Activated CD4-positive, alpha-beta T cell treated with anti-CD3 and anti-CD28 coated beads, Interleukin-2, Interleukin-6, amounts not matched to agents 100 ng/mL and 50 ng/mL, durations not matched to agents 16 hours and 8 hours (primary cell): Measurements from ENCODE around the gene CIBAR2.

ENCODE experiments used
- DNase-seq: peaks from one replicate; pipeline ENCODE4 v3.0.0-alpha.2; 2020

The CIBAR2 gene

DNA sequence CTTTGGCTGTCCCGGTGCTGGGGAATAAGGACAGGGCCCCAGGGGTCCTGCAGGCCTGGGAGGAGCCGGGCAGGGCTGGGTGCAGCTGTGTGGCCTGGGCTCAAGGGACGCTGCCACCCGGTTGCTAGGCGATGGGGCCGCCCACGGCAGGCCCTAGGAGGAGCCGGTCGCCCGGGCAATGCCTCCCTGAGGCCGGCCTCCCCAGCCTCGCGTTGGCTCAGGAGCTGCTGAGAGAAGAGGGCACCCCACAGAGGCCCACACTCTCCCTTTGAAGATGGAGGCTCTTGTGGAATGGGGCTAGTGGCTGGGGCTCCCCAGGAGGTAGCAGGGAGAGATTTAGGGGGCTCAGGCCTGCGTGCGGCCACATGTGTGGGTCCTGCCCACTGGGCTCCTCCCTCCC is at the start of gene CIBAR2:
TSS of gene CIBAR2 (minus strand) at position 109 of the 400 bp plus-strand sequence. CDS start 120 bp downstream, outside the sequence.
- DNase-seq: no peak

DNA sequence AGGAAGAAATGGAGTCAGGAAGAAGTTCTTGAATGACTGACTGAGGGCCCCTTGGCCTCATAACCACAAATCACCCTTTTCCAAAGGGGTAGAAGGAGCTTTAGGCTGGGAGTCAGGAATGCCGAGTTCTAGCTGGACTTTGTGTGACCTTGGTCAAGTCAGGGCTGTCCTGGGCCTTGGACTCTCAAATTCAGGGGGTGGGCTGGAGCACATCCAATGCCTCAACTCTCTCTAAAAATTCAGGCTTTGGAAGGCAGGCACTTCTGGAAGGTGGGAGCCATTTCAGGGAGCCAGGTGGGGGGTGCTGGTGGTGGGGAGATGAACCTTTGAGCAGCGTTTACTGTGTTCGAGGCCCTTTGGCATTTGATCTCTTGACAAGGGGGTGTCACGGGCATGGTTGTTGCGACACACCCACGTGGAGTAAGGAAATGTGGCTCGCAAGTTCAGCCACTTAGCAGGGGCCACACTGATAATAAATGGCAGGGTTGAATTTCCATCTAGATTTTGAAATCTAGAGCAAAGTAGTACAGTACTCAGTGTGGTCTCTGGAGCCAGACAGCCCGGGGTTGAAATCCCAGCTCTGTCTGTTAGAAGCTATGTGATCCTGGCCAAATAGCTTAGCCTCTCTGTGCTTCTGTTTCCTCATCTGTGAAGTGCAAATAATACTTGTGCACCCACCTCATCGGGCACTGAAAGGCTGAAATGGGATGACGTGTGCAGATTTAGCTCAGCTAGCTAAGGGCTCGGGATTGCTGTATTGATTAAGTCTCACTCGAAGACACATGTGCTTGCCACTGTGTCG is 47.1 kb upstream of the CIBAR2 start:
- no peak for DNase-seq

DNA sequence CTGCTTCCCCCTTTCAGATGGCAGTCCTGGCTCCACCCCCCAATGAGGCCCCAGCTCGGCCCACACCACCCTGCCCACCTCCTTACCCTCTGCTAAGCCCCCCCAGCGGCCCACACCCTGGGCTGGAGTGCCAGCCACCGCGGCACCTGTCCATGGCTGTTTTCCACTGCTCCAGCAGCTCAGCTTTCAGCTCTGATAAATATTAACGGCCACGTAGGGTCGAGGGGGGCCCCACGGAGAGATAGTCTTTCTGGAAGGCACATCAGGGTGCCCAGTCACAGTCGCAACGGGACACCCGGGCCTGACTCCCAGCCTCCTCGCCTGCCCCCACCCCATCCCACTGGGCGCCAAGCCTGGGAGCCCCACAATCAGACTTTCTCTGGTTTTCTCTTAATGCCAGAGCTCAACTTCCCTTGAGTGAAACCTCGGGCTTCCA is 46.5 kb upstream of the CIBAR2 start:
- no peak for DNase-seq

DNA sequence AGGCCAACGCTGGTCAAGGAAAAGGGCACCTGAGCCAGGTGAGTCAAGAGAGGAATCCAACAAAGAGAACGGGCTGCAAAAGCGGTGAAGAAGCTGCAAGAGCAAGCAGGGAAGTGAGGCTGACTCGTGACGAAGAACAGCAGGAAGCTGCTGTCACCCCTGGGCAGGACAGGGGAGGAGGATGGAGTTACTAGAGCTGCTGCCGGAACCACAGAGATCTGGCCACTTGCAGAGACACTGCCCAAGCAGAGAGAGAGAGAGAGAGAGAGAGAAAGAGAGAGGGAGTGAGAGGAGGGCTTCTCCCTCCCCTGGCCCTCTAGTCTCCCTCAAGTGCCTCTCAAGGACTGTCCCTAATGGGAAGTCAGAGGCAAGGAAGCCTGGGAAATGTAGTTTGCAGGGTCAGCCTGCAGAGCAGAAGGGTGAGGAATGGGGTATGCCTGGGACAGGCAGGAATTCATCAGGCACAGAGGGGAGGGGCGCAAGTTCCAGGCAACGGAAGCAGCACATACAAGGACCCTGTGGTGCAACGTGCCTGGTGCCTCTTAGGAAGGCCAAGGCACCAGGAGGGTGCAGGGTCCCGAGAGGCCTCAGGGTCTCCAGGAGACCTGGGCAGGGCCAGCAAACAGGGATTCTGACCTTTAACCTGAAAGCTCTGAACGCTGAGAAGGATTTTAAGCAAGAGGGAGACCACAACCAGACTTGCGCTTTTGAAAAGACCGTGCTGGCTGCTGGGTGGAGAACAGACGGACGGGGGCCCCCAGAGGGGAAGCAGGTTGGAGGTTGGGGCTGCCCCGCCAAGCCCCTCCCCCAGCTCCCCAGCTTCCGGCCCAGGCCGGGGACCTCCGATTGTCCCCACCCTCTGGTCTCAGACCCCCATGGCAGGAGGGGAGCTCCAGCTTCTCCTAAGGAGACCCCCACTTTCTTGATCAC is 45.8 kb upstream of the CIBAR2 start:
- DNase-seq: peak; percentile 7

DNA sequence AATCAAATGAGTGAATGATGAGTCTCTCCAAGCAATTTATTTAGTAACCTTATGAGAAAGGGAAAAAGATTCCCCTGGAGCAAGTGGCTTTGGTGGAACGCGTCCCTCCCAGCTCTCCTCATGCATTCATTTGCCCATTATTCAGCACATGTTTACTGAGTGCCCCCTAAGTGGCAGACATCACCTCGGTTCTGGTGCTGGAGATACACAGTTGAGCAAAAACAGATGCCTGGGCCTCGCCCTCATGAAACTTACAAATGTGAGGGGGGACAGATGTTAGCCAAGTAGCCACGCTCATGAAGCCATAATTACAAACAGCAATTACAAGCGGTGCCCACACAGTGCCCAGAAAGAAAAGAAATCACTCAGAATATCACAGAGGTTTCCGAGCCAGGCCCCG is 45.1 kb upstream of the CIBAR2 start:
- DNase-seq: no peak

DNA sequence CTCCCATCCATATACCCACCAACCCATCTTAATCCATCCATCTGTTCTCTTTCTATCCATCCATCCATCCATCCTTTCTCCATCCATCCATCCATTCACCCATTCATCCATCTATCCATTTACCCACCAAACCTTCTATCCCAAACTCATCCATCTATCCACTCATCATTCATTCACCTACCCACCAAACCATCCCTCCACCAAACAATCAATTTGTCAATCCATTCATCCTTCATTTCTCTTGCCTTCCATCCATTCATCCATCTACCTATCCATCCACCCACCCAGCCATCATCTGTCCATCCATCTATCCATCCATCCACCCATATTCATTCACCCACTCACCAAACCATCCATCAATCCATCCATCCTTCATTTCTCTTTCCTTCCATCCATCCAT is 44.6 kb upstream of the CIBAR2 start:
- DNase-seq: no peak

DNA sequence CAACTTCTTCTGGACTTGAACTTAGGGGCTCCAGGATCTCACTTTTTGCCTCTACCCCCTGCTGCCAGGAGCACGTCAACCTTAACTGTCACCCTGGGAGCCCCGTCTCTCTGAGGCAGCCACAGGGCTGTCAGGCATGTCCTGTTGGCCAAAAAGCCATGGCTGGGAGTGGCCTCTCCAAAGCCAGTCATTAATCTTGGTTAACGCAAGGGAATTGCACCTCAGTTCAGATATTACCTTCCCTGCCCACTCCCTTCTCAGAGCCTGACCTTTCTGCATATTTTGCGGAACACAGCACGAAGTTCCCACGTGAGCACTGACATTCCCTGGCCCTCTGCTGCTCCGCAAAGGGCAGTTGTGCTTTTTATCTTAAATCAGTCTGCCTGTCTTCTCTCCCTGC is 44.2 kb upstream of the CIBAR2 start:
- DNase-seq: no peak

DNA sequence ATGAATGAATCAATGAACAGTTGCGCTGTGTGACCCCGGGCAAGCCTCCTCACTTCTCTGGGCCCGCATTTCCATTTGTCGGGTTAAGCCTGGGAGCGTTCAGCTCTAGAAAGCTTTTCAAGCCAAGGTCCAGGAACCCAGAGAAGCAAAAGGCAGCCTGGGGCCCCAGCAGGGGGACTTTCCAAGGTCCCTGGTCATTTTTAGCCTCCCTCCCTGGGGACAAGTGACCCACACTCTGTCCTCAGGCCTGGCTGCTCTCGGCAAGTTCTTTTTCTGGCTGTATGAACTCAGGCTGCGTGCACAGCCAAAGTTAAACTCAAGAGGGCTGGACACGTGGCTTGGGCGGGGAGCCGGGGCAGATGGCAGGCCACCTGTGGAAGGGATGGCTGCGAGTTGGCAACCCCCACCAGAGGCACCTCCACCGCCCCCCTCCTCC is 41.4 kb upstream of the CIBAR2 start:
- no peak for DNase-seq

DNA sequence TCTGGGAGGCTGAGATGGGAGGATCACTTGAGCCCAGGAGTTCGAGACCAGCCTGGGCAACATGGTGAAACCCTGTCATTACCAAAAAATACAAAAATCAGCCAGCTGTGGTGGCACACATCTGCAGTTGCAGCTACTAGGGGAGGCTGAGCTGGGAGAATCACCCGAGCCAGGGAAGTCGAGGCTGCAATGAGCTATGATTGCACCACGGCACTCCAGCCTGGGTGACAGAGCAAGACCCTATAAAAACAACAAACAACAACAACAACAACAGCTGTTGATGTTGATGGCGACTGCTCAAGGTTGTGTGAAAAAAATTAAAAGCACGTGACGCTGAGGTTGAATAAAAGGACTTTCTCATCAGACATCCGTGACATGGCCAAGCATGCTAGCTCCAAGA is 40.8 kb upstream of the CIBAR2 start:
- DNase-seq: no peak

DNA sequence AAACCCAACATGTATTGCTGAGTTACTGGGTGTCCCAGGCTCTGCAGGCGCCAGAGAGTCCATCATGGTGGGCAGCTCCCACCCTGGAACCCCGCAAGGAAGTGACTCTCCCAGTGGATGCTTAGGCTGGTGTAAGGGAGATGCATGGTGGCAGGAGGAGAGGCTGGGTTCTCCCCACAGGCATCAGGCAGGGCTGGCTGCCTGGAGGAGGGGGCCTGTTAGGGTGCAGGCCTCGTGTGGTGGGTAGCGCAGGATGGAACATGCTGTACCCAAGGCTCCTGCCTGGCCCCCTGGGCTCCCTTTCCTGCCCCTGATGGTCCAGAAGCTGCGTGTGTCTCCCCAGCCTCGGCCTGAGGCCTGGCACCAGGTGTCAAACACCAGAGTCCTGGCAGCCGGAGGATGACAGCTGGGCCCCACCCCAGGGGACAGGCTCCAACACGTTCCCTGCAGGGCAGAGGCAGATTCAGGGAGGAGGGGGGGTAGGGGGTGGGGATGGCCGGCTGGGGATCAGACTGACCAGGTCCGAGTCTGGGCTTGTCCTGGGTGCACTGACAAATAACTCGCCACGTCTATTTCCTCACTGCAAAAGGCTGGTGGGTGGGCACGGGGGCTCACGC is 40.2 kb upstream of the CIBAR2 start:
- no peak for DNase-seq

DNA sequence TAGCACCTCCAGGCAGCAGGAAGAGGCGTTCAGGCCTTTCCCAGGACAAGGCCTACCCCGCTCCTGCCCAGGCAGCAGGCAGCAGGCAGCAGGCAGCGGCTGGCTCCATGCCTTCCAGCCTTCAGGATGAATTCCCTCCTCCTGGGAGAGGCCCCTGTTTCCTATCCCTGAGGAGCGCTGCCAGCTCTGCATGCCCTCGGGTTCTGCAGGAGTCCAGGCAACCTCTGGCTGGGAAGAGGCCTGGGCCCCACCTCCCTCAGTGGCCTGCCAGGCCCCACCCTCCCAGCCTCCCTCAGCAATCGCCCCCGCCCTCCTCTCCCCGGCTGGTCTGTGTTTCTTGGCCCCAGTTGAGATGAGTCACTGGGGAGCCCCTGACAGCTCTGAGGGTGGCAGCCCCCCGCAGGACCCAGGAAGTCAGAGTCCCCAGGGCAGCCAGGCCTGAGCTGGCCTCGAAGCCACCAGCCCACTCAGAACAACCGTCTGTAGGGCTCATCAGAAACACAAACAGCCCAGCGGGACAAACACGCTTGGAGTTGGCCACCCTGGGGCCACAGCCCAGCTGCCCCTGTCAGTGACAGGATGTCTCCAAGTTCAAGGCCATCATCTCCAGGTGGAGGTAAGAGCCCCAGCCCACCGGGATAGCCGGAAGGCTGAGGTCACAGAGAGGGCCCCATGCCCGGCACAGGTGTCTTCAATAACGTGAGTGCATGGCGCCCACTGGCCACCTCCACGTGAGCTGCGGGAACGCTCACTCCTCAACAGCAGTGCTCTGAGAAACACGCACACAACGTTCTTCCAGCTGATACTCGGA is 39.5 kb upstream of the CIBAR2 start:
- no peak for DNase-seq

DNA sequence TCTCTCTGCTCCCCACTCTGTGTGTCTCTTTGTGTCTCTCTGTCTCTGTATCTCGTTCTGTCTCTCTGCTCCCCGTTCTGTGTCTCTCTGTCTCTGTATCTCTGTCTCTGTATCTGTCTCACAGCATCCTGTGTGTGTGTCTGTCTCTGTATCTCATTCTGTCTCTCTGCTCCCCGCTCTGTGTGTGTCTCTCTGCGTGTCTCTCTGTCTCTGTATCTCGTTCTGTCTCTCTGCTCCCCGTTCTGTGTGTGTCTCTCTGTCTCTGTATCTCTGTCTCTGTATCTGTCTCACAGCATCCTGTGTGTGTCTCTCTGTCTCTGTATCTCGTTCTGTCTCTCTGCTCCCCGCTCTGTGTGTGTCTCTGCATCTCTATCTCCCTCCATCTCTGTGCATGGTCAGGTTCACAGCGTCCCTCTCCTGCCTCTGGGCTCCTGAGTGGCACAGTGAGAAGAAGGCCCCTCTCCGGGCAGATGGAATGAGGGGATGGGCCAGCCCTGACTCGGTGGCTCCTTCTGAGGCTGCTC is 38.9 kb upstream of the CIBAR2 start:
- no peak for DNase-seq

DNA sequence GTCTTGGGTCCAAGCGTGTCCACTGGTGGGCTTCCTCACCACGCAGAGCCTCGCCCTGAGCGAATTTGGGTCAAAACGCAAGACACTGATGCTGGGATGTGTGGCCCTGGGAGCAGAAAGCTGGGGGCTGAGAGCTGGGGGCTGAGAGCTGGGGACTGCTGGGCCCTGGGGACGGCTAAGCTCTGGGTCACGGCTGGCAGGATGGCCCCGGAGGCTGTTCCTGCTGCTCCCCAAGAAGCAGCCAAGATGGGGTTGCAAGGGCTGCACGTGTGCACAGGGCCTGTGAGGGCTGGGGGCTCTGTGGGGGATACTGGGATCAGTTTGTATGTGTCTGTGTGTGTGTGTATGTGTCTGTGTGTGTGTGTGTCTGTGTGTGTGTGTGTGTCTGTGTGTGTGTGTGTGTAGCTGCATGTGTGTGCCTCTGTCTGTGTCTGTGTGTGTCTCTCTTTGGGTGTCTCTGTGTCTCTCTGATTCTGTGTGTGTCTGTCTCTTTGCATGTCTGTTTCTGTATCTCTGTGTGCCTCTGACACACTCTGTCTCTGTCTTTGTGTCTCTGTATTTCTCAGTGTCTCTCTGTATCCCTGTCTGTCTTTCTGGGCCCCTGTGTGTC is 38.2 kb upstream of the CIBAR2 start:
- no peak for DNase-seq

DNA sequence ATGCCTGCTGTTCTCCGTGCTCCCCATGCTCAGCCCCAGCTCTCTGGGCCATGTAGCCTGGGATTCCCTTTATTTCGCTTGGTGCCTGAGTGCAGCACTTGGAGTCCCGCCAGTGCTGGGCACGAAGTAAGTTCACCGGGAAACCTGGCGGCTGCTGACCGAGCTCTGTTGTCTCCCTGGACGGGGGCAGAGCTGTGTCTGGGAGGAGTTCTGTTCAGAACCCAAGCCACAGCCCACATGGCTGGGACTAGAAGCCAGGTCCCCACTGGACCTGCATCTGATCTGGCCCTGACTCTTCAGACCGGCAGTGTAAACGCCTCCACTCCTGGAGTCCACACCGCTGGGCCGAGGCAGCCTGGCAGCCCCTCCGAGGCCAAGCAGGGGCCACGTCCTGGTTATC is 37.5 kb upstream of the CIBAR2 start:
- no peak for DNase-seq

DNA sequence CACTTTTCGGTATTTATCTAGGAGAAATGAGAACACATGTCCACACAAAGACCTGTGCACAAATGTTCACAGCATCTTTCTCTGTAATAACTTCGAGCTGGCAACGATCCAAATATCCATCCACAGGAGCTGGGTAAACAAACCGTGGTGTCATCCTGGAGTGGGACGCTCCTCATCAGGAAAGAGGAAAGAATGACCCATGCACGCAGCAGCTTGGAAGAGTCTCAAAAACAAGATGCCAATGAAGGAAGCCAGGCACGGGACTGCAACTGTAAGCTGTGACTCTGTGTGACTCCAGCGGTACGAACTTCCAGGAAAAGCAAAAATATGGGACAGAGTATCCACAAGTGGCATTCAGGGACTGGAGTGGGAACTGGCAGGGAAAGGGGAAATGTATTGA is 36.7 kb upstream of the CIBAR2 start:
- no peak for DNase-seq

DNA sequence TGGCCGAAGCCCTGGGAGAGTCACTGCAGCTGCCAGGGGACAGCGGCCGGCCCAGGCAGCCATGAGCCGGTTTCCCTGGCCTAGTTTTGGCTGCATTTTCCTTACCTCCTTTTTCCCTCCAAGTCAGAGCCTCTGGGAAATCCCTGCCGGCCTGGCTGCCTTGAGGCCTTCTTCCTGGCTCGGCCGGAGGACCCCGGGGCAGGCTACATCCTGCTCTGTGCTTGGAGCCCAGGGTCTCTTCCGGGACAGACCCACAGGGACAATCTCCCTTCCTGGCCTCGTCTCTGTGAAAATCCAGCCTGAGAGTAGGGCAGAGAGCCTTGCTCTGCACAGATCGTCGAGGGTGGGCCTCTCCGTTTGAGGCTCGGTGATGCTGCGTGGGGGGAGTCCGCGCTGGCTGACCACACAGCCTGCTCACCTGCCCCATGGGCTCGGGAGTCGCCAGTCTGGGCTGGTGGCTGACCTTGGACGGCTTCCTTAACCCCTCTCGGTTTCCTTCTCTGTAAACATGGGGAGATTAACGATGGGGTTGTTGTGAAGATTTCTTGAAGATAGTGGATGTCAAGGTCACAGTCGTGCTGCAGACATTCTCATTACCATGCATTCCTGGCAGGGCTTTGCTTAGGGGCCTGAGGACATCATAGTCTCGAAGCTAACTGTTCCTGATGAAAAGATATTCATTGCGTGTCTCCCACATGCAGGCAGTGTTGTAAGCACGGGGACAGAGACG is 34.8 kb upstream of the CIBAR2 start:
- DNase-seq: no peak

DNA sequence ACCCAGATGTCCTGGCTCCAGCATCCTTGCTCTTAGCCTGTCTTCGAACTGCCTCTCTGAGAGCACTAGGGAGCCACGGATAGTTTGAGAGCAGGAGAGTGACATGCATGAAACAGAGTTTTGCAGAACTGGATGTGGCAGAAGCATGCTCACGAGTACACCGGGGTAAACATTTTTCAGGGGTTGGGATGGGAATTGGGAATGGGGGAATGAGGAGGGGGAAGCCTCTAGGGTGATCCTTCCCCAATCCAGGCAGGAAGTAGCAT is 34.2 kb upstream of the CIBAR2 start:
- DNase-seq: no peak

DNA sequence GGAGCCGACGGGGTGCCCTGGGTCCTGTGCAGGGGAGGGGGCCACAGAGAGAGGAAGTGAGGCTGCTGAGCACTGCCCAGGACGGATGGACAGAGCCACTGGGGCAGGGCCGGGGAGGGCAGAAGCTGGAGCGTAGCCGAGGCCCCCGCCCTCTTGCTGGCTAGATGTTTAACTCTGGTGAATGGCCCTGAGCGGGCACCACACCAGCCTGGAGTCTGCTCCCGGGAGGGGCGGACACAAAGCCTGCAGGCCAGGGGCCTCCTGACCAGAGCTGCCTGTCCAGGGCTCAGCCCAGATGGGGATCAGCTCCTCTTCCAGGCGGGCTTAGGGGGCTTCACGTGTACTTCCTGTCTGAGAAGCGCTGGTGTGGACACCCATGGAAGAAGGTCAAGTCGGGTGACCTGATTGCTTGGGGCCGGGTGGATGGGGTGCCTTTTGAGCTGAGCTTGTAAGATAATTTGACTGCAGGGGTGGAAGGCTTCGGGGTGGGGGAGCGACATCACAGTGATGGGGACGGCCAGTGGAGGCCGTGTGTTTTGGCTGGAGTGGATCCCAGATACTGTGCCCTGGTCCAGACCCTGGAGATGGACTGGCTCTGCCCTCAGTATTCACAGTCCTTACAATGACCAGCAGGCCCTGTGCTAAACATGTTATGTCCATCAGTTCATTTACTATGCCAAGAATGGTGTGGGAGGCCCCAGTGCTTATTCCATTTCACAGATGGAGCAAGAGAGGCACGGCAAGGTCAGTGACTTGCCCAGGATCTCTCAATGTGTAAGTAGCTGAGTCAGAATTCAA is 33.7 kb upstream of the CIBAR2 start:
- no peak for DNase-seq

DNA sequence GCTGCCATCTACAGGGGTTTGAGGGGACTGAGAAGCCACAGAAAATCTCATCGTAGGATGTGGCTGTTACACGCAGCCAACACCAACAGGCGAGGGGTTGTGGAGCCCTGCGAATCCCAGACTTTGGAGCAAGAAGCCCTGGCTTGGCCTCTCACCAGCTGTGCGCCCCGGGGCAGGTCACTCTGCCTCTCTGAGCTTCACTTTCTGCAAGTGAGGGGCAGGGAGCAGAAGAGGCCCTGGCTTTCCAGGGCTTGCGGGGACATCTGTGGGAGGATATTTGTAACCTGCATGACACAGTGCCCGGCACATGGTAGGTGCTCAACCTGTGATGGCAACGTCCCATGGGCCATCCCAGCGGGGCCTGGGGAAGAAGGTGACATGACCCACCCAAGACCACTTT is 32.9 kb upstream of the CIBAR2 start:
- DNase-seq: no peak
